GM12878 (cell line): ENCODE results near the gene KLRC2. TPM values are rescaled to one million over a fixed set of nuclear protein-coding genes. Genes with fewer than 3 reads are reported as not detected.

ENCODE experiments used
- ATAC-seq: fragments of 200-7000 bp; cut with Tn5 transposase; 3 replicates; pipeline ENCODE4 v1.9.1; 2020; ENCODE audit warnings: mild to moderate bottlenecking, moderate library complexity
- BruUV-seq: library from RNA; stranded (reverse); fragments of 400-500 nt; replicated peaks from 2 replicates; lab custom pipeline; 2021; lab: Mats Ljungman, UMichigan
- CTCF ChIA-PET: fragments of 300-600 bp; sonication (Branson Sonifier 250); formaldehyde crosslinking; extraction: SDS; loops from one replicate; lab custom pipeline; 2021; ENCODE audit warnings: inconsistent platforms; lab: Yijun Ruan, JAX
- POLR2A ChIA-PET: fragments of 350-600 bp; formaldehyde crosslinking; extraction: SDS; loops from one replicate; lab custom pipeline; 2021; ENCODE audit warnings: inconsistent platforms; lab: Charles Lee
- RAD21 ChIA-PET: fragments of 300-600 bp; sonication (Branson Sonifier 250); formaldehyde crosslinking; loops from one replicate; lab custom pipeline; 2023; ENCODE audit warnings: antibody characterized with exemption; ENCODE audit not compliant: unreplicated experiment; lab: Charles Lee
- SMC1A ChIA-PET: fragments of 300-600 bp; sonication (Branson Sonifier 250); formaldehyde crosslinking; loops from one replicate; lab custom pipeline; 2023; ENCODE audit not compliant: unreplicated experiment, uncharacterized antibody; lab: Charles Lee
- DNase-seq: peaks from one replicate; pipeline ENCODE4 v3.0.0-alpha.2; 2011; ENCODE audit warnings: low read depth, low spot score
- FAIRE-seq: peaks from 3 replicates; lab custom pipeline; 2011; peaks lifted over from hg19 to GRCh38; lab: Jason Lieb, UNC
- H2AFZ ChIP-seq: 2 replicates; pipeline ENCODE4 v1.6.0; 2011; ENCODE audit warnings: low read depth, low read length, control low read depth; ENCODE audit not compliant: control insufficient read depth
- H3K27ac ChIP-seq: 2 replicates; pipeline ENCODE4 v1.5.1; 2011; ENCODE audit warnings: control low read depth; ENCODE audit not compliant: control insufficient read depth, insufficient read depth
- H3K27me3 ChIP-seq, 2 experiments: replicated peaks in 1 of 2; 2 replicates each; pipeline versions ENCODE4 v1.6.0 to v1.6.1; 2011; ENCODE audit warnings: low read length in 1 of 2; ENCODE audit not compliant: control insufficient read depth in 2 of 2, insufficient read depth in 2 of 2
- H3K36me3 ChIP-seq, 2 experiments: 2 replicates each; pipeline ENCODE4 v1.5.1; 2011; ENCODE audit warnings: low read length in 1 of 2; ENCODE audit not compliant: control insufficient read depth in 2 of 2, insufficient read depth in 2 of 2
- H3K4me1 ChIP-seq: 2 replicates; pipeline ENCODE4 v1.6.1; 2011; ENCODE audit warnings: mild to moderate bottlenecking, low read length, moderate library complexity, mixed read lengths; ENCODE audit not compliant: control insufficient read depth, insufficient read depth
- H3K4me2 ChIP-seq: 2 replicates; pipeline ENCODE4 v1.6.0; 2011; ENCODE audit warnings: control low read depth; ENCODE audit not compliant: control insufficient read depth, insufficient read depth
- H3K4me3 ChIP-seq: fragments of 200-600 bp; sonication (generic); 2 replicates; pipeline ENCODE4 v1.5.1; 2016
- H3K79me2 ChIP-seq: 2 replicates; pipeline ENCODE4 v1.6.0; 2011; ENCODE audit warnings: low read length; ENCODE audit not compliant: control insufficient read depth, insufficient read depth
- H3K9ac ChIP-seq: 2 replicates; pipeline ENCODE4 v1.8.0; 2011; ENCODE audit warnings: low read length, control low read depth, mixed read lengths; ENCODE audit not compliant: control insufficient read depth, insufficient read depth
- H3K9me3 ChIP-seq: replicated peaks from 3 replicates; pipeline ENCODE4 v1.5.1; 2011; ENCODE audit warnings: mild to moderate bottlenecking, low read length; ENCODE audit not compliant: control insufficient read depth, insufficient read depth
- H4K20me1 ChIP-seq: 2 replicates; pipeline ENCODE4 v1.6.0; 2011; ENCODE audit not compliant: control insufficient read depth, insufficient read depth
- ESRRA ChIP-seq: IDR thresholded peaks from 2 replicates; pipeline ENCODE4 v1.6.1; 2012; ENCODE audit warnings: mild to moderate bottlenecking, low read length, improper control_type of control experiment
- GATAD2B ChIP-seq: fragments of 450-650 bp; conservative IDR thresholded peaks from 2 replicates; pipeline ENCODE4 v1.6.1; 2017; ENCODE audit warnings: low read depth, mild to moderate bottlenecking, moderate library complexity
- JUND ChIP-seq: IDR thresholded peaks from 2 replicates; pipeline ENCODE4 v1.6.1; 2012; ENCODE audit warnings: low read depth, mild to moderate bottlenecking, low read length, improper control_type of control experiment, moderate library complexity
- NFXL1 ChIP-seq: fragments of 450-650 bp; IDR thresholded peaks from 2 replicates; pipeline ENCODE4 v1.6.1; 2017; ENCODE audit warnings: antibody characterized with exemption, mild to moderate bottlenecking, borderline replicate concordance
- POLR2AphosphoS2 ChIP-seq: IDR thresholded peaks from 2 replicates; pipeline ENCODE4 v1.6.1; 2011; ENCODE audit warnings: low read depth, mild to moderate bottlenecking, low read length, improper control_type of control experiment, moderate library complexity
- POU2F2 ChIP-seq: IDR thresholded peaks from 3 replicates; pipeline ENCODE4 v1.6.1; 2011; ENCODE audit warnings: low read depth, mild to moderate bottlenecking, low read length, borderline replicate concordance
- SMC3 ChIP-seq: IDR thresholded peaks from 2 replicates; pipeline ENCODE4 v1.6.1; 2011; ENCODE audit warnings: low read length, improper control_type of control experiment, borderline replicate concordance
- SRF ChIP-seq, 2 experiments: IDR thresholded peaks; 2 replicates each; pipeline ENCODE4 v1.6.1; 2011; ENCODE audit warnings: low read depth in 2 of 2, low read length in 2 of 2, mild to moderate bottlenecking in 1 of 2, moderate library complexity in 1 of 2
- WGBS: methylation state at CpG from one replicate; pipeline ENCODE4 v1.1.6; 2016; ENCODE audit warnings: low lambda C conversion rate; ENCODE audit not compliant: insufficient replicate concordance, insufficient coverage; ENCODE audit errors: missing lambda C conversion rate; 5-methylcytosine and 5-hydroxymethylcytosine counted together
- in situ Hi-C: fragments of 300-500 bp; cut with MboI; formaldehyde crosslinking; loops from 9 replicates; pipeline ENCODE4 v1.14.3; 2018; ENCODE audit warnings: mixed read lengths
- intact Hi-C: fragments of 100-400 bp; cut with micrococcal nuclease; formaldehyde crosslinking; loops from one replicate; pipeline ENCODE4 v1.14.2; 2022; ENCODE audit not compliant: unreplicated experiment
- polyA plus RNA-seq, 11 experiments: library from polyadenylated mRNA; depleted of rRNA in 4 of 11; unstranded in 6 of 11; stranded (reverse) in 5 of 11; fragments of >200 nt; fragmentation: Nextera tagmentation in 4 of 11; fragmentation: Illumina TruSeq in 1 of 11; extraction: Ambion mirVana in 4 of 11; extraction: Trizol in 1 of 11; gene quantifications; 1 replicate in 1 of 11; 2 replicates in 10 of 11; pipeline versions ENCODE4 v1.2.1 to v1.2.3, GENCODE V29; 2011 to 2016; ENCODE audit warnings: inconsistent platforms in 2 of 11, missing spikeins in 2 of 11, low read depth in 1 of 11
- total RNA-seq, 4 experiments: library from RNA; depleted of rRNA in 3 of 4; stranded (reverse); fragments of >200 nt in 3 of 4; fragmentation: Illumina TruSeq in 1 of 4; extraction: Trizol in 1 of 4; gene quantifications; 2 replicates each; pipeline versions ENCODE4 v1.2.1 to v1.2.3, GENCODE V29; 2013 to 2021
- TF ChIP-seq, protein P1 (sequence below): fragments of 150-350 bp; IDR thresholded peaks from 2 replicates; pipeline ENCODE4 v1.6.1; 2016; ENCODE audit warnings: low read depth, low read length

The KLRC2 gene
- total and polyA plus RNA-seq, 10 of the 15 experiments (the other 5 are each of a cell fraction or from before 2014, with no cell fraction given): 0.15 to 0.40 (median 0.20) TPM; not detected in 5

DNA sequence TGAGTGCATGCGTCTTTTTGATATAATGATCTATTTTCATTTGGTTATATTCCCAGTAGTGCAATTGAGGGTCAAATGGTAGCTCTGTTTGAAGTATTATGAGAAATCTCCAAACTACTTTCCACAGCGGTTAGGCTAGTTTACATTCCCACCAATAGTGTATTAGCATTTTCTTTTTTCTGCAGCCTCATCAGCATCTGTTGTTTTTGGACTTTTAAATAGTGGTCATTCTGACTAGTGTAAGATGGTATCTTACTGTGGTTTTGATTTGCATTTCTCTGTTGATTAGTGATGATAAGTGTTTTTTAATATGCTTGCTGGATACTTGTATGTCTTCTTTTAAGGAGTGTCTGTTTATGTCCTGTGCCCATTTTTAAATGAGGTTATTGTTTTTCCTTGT lies 21.0 kb upstream of the KLRC2 start (continued):
- TF ChIP-seq JUND (no peak), SMC3 (no peak), ESRRA (no peak), SRF (IDR thresholded peaks at IDR 0.05; ENCODE audit: low read depth in 2 of 2, low read length in 2 of 2) (no peak), POLR2AphosphoS2 (no peak), POU2F2 (no peak), GATAD2B (no peak)
- TF ChIP-seq, protein P1, sequence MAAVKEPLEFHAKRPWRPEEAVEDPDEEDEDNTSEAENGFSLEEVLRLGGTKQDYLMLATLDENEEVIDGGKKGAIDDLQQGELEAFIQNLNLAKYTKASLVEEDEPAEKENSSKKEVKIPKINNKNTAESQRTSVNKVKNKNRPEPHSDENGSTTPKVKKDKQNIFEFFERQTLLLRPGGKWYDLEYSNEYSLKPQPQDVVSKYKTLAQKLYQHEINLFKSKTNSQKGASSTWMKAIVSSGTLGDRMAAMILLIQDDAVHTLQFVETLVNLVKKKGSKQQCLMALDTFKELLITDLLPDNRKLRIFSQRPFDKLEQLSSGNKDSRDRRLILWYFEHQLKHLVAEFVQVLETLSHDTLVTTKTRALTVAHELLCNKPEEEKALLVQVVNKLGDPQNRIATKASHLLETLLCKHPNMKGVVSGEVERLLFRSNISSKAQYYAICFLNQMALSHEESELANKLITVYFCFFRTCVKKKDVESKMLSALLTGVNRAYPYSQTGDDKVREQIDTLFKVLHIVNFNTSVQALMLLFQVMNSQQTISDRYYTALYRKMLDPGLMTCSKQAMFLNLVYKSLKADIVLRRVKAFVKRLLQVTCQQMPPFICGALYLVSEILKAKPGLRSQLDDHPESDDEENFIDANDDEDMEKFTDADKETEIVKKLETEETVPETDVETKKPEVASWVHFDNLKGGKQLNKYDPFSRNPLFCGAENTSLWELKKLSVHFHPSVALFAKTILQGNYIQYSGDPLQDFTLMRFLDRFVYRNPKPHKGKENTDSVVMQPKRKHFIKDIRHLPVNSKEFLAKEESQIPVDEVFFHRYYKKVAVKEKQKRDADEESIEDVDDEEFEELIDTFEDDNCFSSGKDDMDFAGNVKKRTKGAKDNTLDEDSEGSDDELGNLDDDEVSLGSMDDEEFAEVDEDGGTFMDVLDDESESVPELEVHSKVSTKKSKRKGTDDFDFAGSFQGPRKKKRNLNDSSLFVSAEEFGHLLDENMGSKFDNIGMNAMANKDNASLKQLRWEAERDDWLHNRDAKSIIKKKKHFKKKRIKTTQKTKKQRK: no peak

DNA sequence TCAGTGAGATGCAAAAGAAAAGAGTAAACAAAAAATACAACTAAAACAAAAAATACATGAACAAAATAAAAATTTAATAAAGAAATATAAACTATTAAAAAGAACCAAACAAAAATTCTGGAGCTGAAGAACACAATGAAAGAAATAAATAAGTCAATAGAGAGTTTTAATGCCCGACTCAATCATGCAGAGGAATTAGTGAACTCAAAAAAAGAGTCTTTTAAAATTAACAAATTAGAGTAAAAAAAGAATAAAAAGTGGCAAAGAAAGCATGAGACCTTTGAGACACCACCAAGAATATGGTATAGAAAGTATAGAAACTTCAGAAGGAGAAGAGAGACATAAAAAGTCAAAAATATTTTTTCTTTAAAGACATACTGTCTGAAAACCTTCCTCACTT lies 20.0 kb upstream of the KLRC2 start:
- TF ChIP-seq NFXL1: no peak
- RAD21 ChIA-PET: no interaction called here
- Histone ChIP-seq H3K9me3 (peaks cover 15% of the 10 kb centered on the region), H3K9ac (no peak overlapping the region), H3K27ac (no peak overlapping the region), H3K36me3 (no peaks in the 10 kb centered on the region), H4K20me1 (no peaks in the 10 kb centered on the region), H3K79me2 (no peaks in the 10 kb centered on the region), H3K4me3 (no peak overlapping the region), H3K4me2 (no peak overlapping the region), H3K27me3 (no peaks in the 10 kb centered on the region), H3K4me1 (no peaks in the 10 kb centered on the region), H2AFZ (no peak overlapping the region)
- no peak for FAIRE-seq
- intact Hi-C loops (no loop called here), in situ Hi-C loops (no loop called here)
- BruUV-seq: no TSS peak
- 0% methylated on average over 1 of the region's 1 CpG for WGBS
- POLR2A ChIA-PET: no interaction called here
- no peak for DNase-seq
- no peak for ATAC-seq
- SMC1A ChIA-PET: interaction anchor here (0.6 to 1.4 kb wide), 4 partner anchors 10 to 158 kb away, joined by 3 to 5 read pairs (median 3); no protein-coding TSS in a partner anchor
- CTCF ChIA-PET: interaction anchor here (0.9 kb wide), 1 partner anchor 24 kb away, joined by 3 read pairs; no protein-coding TSS in a partner anchor
